ENCODE measurements around the gene LTBP1. TPM values are rescaled to one million over a fixed set of nuclear protein-coding genes. Genes with fewer than 3 reads are reported as not detected.

LTBP1 gene
- total RNA-seq, 2 experiments from 2014 or later, result 0.14 to 0.31 TPM

GRCh38 chr2:33184041-33184440, 237.3 kb downstream of the LTBP1 start:
- no peaks in the 10 kb centered on the region for H3K36me3 Mint-ChIP-seq
- H3K4me1 Mint-ChIP-seq, result no peaks in the 10 kb centered on the region
- no peaks in the 10 kb centered on the region for H3K9me3 Mint-ChIP-seq
- DNase-seq, result no peak
- no peaks in the 10 kb centered on the region for H3K27me3 Mint-ChIP-seq
- H3K4me3 Mint-ChIP-seq, result no peak overlapping the region
- H3K27ac Mint-ChIP-seq, result no peak overlapping the region

- Mint-ChIP-seq H3K27ac (no peak overlapping the region), H3K4me1 (no peaks in the 10 kb centered on the region), H3K4me3 (no peak overlapping the region), H3K36me3 (no peaks in the 10 kb centered on the region), H3K9me3 (no peaks in the 10 kb centered on the region), H3K27me3 (no peaks in the 10 kb centered on the region)
- no peak for DNase-seq
Observed at GRCh38 chr2:33186937-33187336, 240.2 kb downstream of the LTBP1 start.

- no peaks in the 10 kb centered on the region for H3K36me3 Mint-ChIP-seq
Observed at GRCh38 chr2:33188799-33189198, 242.0 kb downstream of the LTBP1 start.

GRCh38 chr2:33190393-33190937, 243.7 kb downstream of the LTBP1 start:
- Mint-ChIP-seq H3K9me3 (no peaks in the 10 kb centered on the region), H3K27me3 (peaks cover 1% of the 10 kb centered on the region), H3K4me3 (no peak overlapping the region), H3K4me1 (no peaks in the 10 kb centered on the region), H3K27ac (no peak overlapping the region), H3K36me3 (no peaks in the 10 kb centered on the region)
- DNase-seq, result no peak

More at GRCh38 chr2:33188799-33189198, 242.0 kb downstream of the LTBP1 start:
- Mint-ChIP-seq H3K27ac (no peak overlapping the region), H3K4me1 (no peaks in the 10 kb centered on the region), H3K9me3 (no peaks in the 10 kb centered on the region), H3K27me3 (no peaks in the 10 kb centered on the region), H3K4me3 (no peak overlapping the region)
- DNase-seq, result no peak

GRCh38 chr2:33195891-33196290, 249.1 kb downstream of the LTBP1 start:
- no peak overlapping the region for H3K27ac Mint-ChIP-seq
- no peaks in the 10 kb centered on the region for H3K4me1 Mint-ChIP-seq
- no peak for DNase-seq
- no peak overlapping the region for H3K4me3 Mint-ChIP-seq
- peaks cover 3% of the 10 kb centered on the region for H3K27me3 Mint-ChIP-seq
- H3K9me3 Mint-ChIP-seq, result no peaks in the 10 kb centered on the region
- no peaks in the 10 kb centered on the region for H3K36me3 Mint-ChIP-seq

GRCh38 chr2:33196700-33197099, 249.9 kb downstream of the LTBP1 start:
- H3K27ac Mint-ChIP-seq, result no peak overlapping the region

GRCh38 chr2:33197198-33197938, 250.6 kb downstream of the LTBP1 start:
- Mint-ChIP-seq H3K27me3 (peaks cover 3% of the 10 kb centered on the region), H3K27ac (no peak overlapping the region), H3K4me1 (no peaks in the 10 kb centered on the region), H3K36me3 (no peaks in the 10 kb centered on the region), H3K9me3 (no peaks in the 10 kb centered on the region), H3K4me3 (no peak overlapping the region)
- DNase-seq, result no peak

More at GRCh38 chr2:33196700-33197099, 249.9 kb downstream of the LTBP1 start:
- Mint-ChIP-seq H3K4me3 (no peak overlapping the region), H3K27me3 (peaks cover 3% of the 10 kb centered on the region), H3K4me1 (no peaks in the 10 kb centered on the region), H3K36me3 (no peaks in the 10 kb centered on the region), H3K9me3 (no peaks in the 10 kb centered on the region)
- DNase-seq, result no peak

- H3K36me3 Mint-ChIP-seq, result no peaks in the 10 kb centered on the region
- no peak for DNase-seq
- H3K27ac Mint-ChIP-seq, result no peak overlapping the region
- no peak overlapping the region for H3K4me3 Mint-ChIP-seq
- H3K4me1 Mint-ChIP-seq, result no peaks in the 10 kb centered on the region
- peaks cover 2% of the 10 kb centered on the region for H3K27me3 Mint-ChIP-seq
- H3K9me3 Mint-ChIP-seq, result no peaks in the 10 kb centered on the region
Observed at GRCh38 chr2:33202641-33203522, 256.1 kb downstream of the LTBP1 start.

- Mint-ChIP-seq H3K27me3 (peaks cover 2% of the 10 kb centered on the region), H3K4me3 (no peak overlapping the region), H3K9me3 (no peaks in the 10 kb centered on the region), H3K27ac (no peak overlapping the region), H3K36me3 (no peaks in the 10 kb centered on the region), H3K4me1 (no peaks in the 10 kb centered on the region)
- DNase-seq, result no peak
Observed at GRCh38 chr2:33204945-33205344, 258.2 kb downstream of the LTBP1 start.

- Mint-ChIP-seq H3K27me3 (peaks cover 2% of the 10 kb centered on the region), H3K4me1 (no peaks in the 10 kb centered on the region), H3K4me3 (no peak overlapping the region), H3K9me3 (no peaks in the 10 kb centered on the region), H3K27ac (no peak overlapping the region), H3K36me3 (no peaks in the 10 kb centered on the region)
- no peak for DNase-seq
Observed at GRCh38 chr2:33205693-33206434, 259.1 kb downstream of the LTBP1 start.

GRCh38 chr2:33207151-33207740, 260.5 kb downstream of the LTBP1 start:
- no peak for DNase-seq
- Mint-ChIP-seq H3K36me3 (no peaks in the 10 kb centered on the region), H3K4me3 (no peak overlapping the region), H3K27me3 (peaks cover 2% of the 10 kb centered on the region), H3K4me1 (no peaks in the 10 kb centered on the region), H3K27ac (no peak overlapping the region), H3K9me3 (no peaks in the 10 kb centered on the region)

- no peak overlapping the region for H3K4me3 Mint-ChIP-seq
- no peak overlapping the region for H3K27ac Mint-ChIP-seq
- H3K27me3 Mint-ChIP-seq, result peaks cover 2% of the 10 kb centered on the region
- DNase-seq, result no peak
- no peaks in the 10 kb centered on the region for H3K4me1 Mint-ChIP-seq
- no peaks in the 10 kb centered on the region for H3K9me3 Mint-ChIP-seq
- no peaks in the 10 kb centered on the region for H3K36me3 Mint-ChIP-seq
Observed at GRCh38 chr2:33208400-33208799, 261.6 kb downstream of the LTBP1 start.

GRCh38 chr2:33209976-33210375, 263.2 kb downstream of the LTBP1 start:
- Mint-ChIP-seq H3K27me3 (peaks cover 2% of the 10 kb centered on the region), H3K27ac (no peak overlapping the region), H3K9me3 (no peaks in the 10 kb centered on the region), H3K4me3 (no peak overlapping the region), H3K36me3 (no peaks in the 10 kb centered on the region), H3K4me1 (no peaks in the 10 kb centered on the region)
- no peak for DNase-seq

- H3K9me3 Mint-ChIP-seq, result no peaks in the 10 kb centered on the region
- H3K4me1 Mint-ChIP-seq, result no peaks in the 10 kb centered on the region
- H3K36me3 Mint-ChIP-seq, result no peaks in the 10 kb centered on the region
- H3K27ac Mint-ChIP-seq, result no peak overlapping the region
- no peak for DNase-seq
- H3K4me3 Mint-ChIP-seq, result no peak overlapping the region
- peaks cover 2% of the 10 kb centered on the region for H3K27me3 Mint-ChIP-seq
Observed at GRCh38 chr2:33210626-33211025, 263.9 kb downstream of the LTBP1 start.
